LHCN-M2 (cell line): ENCODE results near the gene KRT36. TPM values are rescaled to one million over a fixed set of nuclear protein-coding genes. Genes with fewer than 3 reads are reported as not detected.
A peak's percentile ranks its signal among the peaks of the same experiment; 100 is the strongest.

ENCODE experiments used
- DNase-seq: peaks from one replicate; pipeline ENCODE4 v3.0.0-alpha.2; 2012; ENCODE audit warnings: low read depth
- total RNA-seq: library from RNA; depleted of rRNA; stranded (reverse); fragments of >200 nt; gene quantifications from 2 replicates; pipeline ENCODE4 v1.2.3, GENCODE V29; 2014

The KRT36 gene
- total RNA-seq, 1 experiment from 2014 or later = not detected

DNA sequence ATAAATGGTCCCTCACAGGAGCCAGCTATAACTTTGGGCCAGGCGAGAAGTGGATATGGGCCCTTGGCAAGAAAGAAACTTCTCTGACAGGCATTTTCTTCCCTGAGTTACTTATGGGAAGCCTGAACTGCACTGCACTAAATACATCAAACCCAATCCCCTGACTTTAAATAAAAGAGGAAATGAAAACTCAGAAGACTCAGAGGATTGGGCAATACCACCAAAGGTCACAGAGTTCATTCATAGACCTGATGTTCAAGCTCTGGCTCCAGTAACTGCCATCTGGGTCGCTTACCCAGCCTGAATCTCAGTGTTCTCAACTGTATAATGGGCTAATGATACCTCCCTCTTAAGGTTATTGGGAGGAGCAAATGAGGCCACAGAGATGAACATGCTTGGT lies 9.6 kb downstream of the KRT36 start:
- DNase-seq = no peak

DNA sequence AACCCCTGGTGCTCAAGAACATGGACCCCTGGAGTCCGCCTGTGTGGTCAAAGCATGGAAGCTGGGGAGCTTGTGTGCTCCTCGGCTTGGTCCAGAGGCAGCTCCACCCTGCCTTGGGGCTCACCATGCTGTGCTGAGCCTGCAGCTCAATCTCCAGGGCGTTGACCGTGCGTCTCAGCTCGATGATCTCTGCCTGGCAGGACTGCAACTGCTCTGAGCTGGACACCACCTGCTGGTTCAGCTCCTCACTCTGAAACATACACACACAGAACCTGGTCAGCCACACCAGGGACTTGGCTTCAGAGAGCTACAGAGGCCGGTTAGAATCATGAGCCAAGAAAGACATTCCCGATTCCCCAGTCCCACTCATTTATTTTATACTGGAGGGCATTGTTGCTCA lies 11.5 kb downstream of the KRT36 start:
- no peak for DNase-seq

DNA sequence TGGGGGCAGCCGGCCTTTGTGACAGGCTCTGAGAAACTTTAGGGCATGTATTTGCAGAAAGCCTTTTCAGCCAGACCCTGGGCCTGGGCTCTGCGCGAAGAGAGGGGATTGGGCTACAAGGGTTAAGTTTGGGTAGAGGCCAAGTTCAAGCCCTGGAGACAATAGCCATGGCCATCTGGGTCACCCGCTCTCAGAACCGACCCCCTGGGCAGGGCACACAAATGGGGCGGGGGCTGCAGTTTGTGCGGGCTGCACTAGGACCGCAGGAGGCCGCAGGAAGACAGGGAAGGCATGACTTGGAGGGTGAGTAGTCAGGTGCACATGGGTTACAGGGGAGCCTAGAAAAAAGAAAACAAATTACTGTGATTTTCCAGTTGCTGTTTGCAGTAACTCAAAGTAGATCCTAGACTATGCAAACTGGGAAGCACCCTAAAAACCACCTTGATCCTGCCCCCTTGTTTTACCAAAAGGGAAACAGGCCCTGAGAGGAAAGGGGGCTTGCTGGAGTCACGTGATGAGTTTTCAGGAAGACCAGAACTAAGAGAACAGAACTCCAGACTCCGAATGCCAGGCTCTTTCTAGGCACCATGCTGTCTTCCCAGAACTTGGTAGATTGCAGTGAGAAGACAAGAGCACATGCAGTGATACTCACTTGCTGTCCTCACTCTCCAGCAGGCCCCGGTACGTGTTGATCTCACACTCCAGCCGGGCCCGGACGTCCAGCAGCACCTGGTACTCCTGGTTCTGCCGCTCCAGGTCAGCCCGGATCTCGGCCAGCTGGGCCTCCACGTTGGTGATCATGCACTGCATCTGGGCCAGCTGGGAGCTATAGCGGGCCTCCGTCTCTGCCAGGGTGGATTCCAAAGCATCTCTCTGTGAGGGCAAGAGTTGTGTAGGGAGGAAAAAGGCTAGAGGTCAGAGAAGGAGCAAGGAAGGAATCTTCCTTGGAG lies 12.6 kb downstream of the KRT36 start:
- DNase-seq = no peak

DNA sequence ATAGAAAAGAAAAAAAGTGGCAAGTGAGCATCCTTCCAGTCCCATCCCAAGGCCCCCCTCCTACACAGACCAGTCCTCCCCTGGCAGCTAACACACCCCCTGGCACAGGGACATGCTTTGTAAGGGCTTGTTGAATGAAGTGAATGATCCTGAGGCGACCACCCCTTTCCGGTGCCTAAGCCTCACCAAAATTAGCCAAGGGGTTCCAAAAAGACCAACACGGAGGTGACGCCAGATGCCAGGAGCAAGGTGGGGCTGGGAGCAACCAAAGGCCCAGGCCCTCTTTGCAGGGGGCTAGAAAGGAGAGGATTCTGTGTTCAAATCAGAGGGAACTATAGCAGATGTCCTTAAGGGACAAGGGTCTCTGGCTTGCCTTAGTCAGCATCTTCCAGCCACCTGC lies 14.3 kb downstream of the KRT36 start:
- no peak for DNase-seq

DNA sequence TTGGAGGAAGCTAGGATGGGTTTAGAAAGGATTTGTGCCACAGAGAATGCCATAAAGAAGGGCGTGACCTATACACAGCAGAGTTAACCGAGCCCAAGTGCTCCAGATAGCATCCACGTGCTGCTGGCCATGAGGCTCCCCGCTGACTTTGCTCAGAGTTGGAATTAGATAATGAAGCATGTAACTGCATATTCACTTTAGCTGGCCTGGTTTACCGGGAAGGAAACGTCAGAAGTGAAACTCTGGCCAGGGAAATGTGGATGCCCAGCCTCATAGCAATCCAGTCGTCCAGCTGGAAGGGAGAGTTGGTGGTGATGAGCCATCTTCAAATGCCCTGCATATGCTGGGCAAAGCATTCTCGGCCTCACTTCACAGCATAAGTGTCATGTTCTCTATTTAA lies 14.8 kb downstream of the KRT36 start:
- no peak for DNase-seq

DNA sequence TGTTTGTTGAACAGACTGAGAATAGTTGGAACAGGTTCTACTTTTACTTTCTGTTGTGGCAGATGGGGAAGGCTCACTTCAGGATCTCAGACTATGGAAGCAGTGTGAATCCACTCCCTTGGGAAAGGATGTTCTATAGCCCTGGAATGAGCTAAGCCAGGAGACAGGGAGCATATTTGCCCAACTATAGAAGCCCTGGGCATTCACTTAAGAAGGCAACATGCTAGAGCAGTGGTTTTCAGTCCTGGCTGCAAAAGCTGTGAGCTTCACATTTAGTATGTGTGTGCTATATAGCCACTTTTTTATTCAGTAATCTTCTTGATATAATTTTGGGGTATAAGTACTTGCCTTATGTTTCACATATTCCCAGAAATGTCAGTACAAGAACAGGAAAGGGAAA lies 21.4 kb downstream of the KRT36 start:
- DNase-seq = no peak

DNA sequence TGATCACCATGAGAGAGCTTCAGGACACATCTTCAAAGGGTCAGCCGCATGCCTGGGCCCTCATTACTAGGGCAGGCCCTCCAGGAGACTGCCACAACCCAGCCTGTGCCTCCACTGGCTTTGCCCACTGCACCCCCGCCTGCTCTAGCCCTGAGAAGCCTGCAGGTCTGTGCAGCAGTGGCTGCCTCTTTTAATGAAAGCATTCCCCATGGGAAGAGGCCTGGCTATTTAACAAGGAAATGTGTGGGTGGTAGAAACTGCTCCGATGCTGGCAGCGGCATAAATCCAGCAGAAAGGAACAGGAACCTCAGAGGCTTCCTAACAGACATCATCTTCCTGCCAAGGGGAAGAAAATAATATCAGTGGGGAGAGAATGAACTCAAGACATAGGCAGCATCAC lies 22.1 kb downstream of the KRT36 start:
- DNase-seq = no peak

DNA sequence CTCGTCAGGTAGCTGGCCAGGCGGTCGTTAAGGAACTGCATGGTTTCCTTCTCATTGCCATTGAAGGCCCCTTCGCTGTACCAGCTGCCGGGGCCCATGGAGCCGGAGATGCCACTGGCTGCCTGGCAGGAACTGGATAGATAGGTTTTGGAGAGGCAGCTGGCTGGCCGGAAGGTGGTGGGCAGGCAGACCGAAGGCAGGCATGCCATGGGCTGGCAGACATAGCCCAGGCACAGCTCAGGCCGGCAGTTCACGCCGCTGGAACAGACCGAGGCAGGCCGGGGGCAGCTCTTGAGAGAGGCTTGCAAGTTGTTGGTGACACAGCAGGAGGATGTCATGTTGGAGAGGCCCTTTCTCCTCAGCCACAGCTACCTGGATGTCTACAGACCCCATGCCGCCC lies 22.7 kb downstream of the KRT36 start, which contains the start of gene KRT32:
Gene KRT32 (minus strand): TSS at position 399 of the 400 bp plus-strand sequence. CDS start 61 bp downstream, at position 338.
- DNase-seq = no peak

DNA sequence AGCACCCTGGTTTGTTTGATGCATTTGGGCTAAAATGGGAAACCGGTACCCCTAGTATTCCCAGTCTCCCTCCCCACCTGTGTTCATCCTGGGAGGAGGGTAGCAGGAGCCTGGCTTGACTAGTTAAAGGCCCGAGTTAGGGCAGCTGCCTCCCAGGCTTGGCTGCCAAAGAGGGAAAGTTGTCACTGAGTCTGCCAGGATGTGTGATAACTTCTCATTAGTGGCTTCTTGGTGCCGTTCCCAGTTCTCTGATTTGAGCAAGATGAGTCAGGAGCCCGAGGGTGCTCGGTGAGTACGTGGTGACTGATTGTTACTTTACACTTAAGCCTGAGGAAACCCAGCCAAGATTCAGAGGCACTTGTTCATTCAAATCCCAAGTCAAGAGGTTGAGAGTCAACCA lies 25.0 kb downstream of the KRT36 start:
- peak; percentile 87 for DNase-seq

DNA sequence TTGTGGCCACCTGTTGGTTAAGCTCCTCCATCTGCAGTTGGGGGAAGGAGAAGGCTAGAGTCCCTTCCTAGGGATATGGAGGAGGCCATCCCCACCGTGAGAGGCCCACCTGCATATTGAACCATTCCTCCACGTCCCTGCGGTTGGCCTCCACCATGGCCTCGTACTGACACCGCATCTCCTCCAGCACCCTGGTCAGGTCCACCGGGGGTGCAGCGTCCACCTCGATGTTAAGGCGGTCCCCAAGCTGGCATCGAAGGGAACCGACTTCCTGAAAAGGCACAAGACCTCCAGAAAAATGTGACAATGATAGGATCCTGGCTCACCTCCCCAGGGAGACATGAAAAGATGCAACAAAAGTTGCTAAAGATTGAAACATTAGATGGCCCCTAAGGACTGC lies 25.5 kb downstream of the KRT36 start:
- DNase-seq = no peak

DNA sequence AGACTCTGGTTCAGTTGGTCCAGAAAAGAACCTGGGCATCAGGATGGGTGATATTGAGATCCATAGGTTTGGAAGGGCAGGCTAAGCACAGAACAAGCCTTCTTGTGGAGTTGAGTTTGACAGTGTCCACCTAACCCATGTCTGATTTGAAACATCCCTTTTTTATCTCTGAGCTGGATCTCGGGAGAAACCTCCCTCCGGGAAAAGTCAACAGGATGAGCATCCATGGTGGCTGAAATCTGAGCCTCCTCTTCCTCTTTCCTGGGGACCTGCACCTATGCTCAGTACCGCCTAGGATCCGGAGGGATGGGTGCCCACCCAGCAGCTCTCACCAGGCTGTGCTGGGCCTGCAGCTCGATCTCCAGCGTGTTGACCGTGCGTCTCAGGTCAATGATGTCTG lies 26.0 kb downstream of the KRT36 start:
- DNase-seq = no peak

DNA sequence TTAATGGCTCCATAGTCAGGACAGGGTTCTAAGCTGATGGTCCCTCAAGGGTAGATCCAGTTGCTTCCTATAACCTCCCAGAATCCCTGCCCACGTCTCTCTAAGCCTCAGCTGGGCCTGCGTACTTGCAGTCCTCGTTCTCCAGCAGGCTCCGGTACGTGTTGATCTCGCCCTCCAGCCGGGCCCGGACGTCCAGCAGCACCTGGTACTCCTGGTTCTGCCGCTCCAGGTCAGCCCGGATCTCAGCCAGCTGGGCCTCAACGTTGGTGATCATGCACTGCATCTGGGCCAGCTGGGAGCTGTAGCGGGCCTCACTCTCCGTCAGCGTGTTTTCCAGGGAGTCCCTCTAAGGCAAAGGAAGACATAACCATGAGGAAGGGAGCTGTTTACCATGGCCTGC lies 27.0 kb downstream of the KRT36 start:
- no peak for DNase-seq

DNA sequence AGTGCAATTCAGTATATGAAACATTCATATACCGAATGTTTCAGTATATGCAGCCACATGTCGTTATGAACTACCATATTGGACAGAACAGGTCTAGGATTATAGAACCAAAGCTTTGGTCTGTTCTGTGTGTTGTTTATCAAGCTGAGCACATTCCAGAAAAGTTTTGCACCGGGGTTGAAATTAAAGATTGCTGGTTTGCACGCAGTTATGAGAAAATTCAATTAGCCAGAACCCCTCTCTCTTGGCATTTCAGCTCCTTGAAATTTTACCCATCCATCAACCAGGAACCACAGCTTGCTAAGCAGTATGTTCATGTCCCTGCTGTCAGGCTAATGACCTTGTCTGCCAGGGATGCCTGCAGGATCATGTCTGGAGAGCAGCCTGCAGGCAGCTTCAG lies 32.0 kb downstream of the KRT36 start:
- DNase-seq = no peak

DNA sequence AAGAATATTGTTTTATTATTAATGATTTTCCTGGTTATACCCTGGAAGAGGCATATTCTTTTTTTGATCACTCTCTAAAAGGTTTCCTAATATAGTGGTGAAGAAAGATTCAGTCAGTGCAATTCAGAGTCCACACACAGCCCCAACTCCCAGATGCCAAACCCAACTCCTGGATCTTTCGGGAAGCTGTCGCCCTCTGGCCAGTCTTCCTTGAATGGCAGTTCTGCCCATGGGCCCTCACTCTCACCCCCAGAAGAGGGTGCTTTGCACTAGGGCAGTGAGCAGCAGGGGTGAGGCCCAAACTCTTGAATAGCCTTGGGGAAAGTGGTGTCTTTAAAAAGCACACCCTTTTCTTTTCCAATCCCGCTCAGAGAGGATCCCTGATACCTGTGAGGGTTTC lies 33.5 kb downstream of the KRT36 start:
- no peak for DNase-seq

DNA sequence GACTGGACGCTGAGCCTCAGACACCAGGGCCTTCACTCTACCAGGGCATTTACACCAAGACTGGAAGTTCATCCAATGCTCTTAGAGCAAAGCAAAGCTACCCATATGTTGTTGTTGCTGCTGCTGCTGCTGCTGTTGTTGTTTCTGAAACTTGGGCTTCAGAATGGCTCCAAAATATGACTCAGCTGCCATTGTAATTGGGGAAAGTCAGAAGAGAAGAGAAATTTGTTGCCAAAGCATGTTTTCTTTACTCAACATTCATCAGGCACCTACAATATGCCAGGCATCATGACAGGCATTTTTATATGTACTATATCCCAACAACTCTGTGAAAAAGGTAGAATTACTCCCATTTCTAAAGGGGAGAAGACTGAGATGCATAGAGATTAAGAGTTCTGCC lies 34.5 kb downstream of the KRT36 start:
- DNase-seq = peak; percentile 8

DNA sequence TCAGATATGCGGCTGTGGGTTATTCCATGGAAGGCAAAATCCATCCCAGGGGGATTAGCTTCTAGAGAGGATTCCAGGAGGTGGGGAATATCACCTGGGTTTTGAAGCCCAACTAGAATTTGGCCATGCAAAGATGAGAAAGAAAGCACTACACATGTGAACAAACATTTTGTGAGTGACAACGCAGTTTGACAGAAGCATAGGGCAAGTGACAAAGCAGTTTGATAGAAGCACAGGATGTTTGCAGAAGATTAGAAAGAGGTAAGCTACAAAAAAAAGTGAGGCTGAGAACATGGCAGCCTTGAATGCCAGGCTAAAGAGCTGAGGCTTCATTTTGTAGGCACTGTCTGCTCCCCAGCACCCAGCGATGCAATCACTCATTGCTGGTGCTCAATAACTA lies 36.6 kb downstream of the KRT36 start:
- no peak for DNase-seq

DNA sequence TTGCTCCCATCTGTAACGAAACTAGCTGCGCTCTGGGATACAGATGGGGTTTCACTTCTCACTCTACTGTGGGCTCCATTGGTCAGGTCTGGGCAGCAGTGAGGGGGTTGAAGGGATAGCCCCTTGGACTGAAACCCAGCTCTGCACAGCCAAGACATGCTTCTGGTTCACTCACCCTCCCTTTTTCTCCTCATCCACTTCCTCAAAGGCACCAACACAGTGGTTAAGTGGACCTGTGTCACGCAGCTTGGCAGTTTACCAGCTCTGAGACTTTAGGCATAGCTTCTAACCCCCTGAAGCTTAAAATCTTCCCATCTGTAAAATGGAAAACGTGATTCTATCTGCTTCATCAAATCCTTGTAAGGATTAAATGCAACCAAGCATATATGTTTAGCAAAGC lies 37.4 kb downstream of the KRT36 start:
- no peak for DNase-seq

DNA sequence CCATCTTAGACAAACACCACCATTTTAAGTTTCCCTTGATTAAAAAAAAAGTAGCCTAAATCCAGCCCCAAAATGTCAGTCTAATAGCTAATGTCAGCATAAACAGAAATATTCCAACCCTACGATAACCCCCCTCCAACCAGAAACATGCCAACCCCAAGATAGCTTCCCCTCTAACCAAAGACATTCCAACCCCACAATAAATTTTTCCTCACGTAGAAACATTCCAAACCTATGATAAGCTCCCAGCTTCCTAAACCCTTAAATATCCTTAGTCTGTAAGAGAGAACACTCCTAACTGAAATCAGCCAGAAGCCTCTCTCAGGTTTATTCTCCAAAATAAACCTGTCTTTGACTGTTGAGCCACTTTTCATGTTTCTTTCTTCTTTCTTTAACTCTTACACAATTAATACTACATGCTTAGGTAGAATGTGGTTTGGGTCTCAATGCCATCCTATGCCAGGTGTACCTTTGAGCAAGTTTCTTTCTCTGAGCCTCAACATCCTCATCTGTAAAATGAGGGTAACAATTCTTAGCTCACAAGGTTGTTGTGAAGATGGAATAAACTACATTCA lies 38.5 kb downstream of the KRT36 start:
- no peak for DNase-seq

DNA sequence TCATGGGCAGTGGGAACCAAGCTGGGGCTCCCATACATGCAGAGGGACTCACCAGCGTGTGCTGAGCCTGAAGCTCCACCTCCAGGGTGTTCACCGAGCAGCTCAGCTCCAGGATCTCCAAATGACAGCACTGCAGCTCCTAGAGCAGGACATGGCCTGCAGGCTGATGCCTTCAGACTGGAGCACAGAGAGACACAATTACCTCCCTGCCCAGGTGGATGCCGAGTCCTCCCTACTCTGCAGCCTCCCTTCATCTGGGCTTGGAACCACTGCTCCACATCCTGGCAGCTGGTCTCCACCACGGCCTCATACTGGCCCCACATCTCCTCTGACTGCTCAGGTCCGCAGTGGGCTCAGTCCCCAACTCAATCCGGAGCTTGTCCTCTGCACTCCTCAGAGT lies 40.7 kb downstream of the KRT36 start:
- no peak for DNase-seq

DNA sequence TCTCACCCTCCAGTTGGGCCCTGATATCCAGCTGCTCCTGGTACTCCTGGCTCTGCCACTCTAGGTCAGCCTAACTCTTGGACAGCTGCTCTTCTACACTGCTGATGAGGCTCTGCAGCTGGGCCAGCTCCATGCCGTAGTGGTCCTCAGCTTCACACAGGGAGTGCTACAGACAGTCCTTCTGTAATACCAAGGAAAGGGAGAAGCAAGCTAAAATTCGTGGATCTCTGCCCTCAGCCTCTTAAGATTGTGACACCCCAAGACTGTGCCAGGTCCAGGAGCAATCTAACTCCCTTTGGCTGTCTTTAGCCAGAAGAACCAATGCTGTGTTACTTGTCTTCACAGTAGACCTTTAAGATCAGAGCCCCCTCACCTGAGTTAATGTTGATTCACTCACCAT lies 41.2 kb downstream of the KRT36 start:
- peak; percentile 12 for DNase-seq

DNA sequence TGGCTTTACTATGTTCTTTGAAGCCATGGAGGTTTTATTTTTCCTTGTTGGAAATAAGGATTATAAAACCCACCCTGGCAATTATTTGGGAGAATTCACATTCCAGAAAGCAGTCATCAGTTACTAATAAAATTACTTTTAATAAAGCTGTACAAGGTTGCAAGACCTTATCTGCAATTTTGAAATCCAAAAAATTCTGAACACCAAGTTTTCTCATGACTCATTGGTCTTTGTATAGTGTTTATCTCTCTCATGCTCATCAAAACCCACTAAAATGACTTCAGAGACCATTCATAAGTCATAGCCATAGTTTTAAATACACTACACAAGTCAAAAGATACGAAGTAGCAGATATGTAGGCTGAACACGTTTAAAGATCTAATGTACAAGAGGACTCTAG lies 42.9 kb downstream of the KRT36 start:
- DNase-seq = peak; percentile 7

DNA sequence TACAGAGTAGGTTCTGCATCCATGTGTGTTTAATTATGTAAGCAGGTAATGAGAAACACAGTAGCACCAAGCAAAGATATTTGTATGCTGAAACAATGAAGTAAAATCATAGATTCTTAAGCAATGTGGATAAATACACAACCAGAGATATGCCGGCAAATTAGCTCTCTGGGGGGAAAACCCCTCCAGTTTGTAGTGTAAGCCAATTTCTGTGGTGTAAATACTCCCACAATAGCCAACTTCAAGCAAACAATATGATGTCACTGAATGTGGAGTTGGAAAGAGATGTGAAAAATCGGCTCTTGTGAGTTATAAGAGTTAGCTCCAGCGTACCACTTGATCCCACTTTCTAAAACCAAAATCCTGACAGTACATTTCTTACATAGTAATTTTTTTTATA lies 45.1 kb downstream of the KRT36 start:
- DNase-seq = no peak

DNA sequence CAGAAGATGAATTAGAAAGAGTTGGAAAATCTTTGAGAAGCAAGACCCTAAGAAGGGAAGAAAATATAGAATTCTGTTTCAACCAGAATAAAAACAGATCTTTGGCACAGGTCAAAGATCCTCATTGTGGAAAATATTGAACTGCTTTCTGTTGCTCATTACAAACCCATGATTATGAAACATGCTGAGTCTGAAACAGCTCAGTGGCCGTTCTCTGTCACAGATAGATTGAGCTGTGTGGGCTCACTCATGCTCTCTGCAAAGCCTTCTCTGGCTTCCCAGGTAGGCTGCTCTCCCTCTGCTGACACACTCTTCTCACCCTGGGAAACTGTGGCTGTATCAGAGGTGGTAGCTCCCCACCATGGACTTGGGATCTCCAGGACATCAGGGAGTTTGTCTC lies 45.5 kb downstream of the KRT36 start:
- DNase-seq = no peak
